Measurements from ENCODE around the gene HMCN1.

Gene HMCN1

GRCh38 chr1:185733818-185734735 lies at the start of gene HMCN1:
Gene HMCN1 (plus strand): TSS chr1:185734391. CDS start chr1:185734780, 389 bp downstream.
- DNase-seq: no peak

DNA sequence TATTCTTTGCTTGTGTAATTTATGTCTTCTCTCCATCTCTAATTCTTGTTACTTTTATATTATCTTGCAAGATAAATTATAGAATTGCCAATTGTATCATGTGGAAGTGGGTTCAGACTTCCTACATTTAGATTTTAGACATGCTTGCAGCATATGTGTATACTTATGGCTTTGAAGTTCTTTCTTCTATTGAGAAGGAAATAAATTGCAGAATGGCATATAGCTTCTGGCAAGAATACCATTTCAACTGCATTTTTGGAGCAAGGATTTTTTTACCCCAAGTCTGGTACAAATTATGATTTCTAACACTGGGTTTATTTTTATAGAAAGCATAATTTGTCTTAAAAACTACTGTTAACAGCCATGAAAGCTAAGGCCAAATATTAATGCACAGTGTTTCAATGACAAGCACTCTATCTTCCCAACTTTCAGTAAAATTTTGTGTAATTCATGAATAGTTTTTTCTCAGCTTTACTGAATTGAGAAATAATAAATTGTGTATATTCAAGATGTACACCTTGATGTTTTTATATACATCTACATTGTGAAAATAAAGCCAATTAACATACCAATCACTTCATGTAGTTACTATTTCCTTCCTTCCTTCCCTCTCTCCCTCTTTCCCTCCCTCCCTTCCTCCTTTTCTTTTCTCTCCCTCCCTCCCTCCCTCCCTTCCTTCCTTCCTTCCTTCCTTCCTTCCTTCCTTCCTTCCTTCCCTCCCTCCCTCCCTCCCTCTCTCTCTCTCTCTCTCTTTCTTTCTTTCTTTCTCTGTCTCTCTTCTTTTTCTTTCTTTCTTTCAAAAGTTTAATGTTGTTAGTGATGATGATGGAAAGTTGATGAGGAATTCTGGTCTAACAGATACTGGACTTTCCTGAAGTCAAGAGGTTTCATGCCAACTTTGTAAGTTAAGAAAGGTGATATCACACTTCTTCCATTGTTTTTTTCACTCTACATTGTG lies 47.1 kb upstream of the HMCN1 start:
- DNase-seq: no peak

DNA sequence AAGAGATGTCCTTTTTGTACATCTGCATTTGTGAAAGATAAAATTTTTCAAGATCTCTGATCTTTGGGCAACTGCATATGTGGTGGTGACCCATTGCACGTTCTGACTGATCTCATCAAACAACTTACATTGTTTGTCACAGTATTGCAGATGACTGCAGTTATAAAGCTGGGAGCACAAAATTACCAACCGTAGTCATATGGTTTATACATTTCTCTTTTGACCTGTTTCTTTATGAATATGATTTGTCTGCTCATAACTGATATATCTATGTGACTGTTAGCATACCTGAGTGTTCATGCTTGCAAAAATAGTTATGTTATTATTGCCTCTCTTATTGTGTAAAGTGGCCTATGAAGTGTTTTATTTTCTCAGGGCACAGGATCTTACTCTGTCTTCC lies 43.7 kb upstream of the HMCN1 start:
- DNase-seq: no peak

DNA sequence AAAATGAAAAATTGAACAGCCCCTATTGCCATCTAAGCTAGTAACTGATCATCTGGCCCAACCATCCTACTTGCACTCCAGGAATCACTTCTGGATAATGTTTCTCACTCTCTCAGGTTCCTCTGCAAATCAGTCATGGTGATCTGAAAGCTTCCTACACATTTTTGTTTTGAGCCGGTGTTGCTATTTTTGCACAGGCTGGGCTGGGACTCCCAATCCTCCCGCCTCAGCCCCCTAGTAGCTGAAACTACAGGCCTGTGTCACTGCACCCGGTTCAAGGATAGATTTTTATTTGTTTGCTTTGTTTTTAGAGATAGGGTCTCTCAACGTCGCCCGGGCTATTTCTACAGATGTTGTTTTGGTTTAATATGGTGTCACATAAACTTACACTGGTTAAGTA lies 40.5 kb upstream of the HMCN1 start:
- DNase-seq: no peak

GRCh38 chr1:185694081-185694480 lies 40.1 kb upstream of the HMCN1 start:
- DNase-seq: no peak

- DNase-seq: no peak
Observed at GRCh38 chr1:185695299-185695698, 38.9 kb upstream of the HMCN1 start.

- DNase-seq: no peak
Observed at GRCh38 chr1:185696422-185697150, 37.6 kb upstream of the HMCN1 start.

DNA sequence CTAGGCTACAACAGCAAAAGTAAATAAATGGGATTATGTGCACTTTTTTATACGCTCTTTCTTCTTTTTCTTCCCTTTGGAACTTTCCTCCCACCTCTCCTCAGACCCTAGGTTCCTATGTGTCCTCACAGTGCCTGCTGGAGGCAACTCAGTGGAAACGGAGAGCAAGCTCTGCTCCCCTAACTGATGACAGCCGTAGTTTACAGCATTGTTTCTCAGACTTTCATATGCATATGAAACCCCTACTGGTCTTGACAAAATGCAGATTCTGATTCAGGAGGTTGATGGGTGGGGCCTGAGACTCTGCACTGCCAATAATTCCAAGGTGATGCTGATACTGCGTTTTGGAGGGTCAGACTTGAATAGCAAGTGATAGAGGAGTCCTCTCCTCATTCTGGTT lies 34.3 kb upstream of the HMCN1 start:
- no peak for DNase-seq

- DNase-seq: no peak
Observed at GRCh38 chr1:185701650-185702049, 32.5 kb upstream of the HMCN1 start.

- no peak for DNase-seq
Observed at GRCh38 chr1:185704181-185704580, 30.0 kb upstream of the HMCN1 start.

- DNase-seq: no peak
Observed at GRCh38 chr1:185716095-185716494, 18.1 kb upstream of the HMCN1 start.

DNA sequence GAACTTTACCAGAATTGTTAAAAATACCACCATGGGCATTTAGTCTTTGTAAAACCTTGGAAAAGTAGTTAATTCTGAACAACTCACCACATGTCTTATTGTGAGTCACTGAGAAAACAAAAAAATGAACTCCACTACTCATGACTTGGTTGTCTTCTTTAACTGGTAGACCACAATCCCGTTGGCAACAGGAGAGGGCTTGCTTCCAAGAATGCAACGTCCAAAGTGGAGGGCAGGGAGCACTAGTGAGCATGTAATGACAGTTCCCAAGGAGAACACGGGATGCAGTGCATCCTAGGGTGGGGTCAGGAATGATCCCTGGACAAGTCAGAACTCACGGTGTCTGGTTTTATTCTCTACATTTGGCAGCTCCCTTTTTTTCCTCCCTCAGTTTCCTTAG lies 15.2 kb upstream of the HMCN1 start:
- DNase-seq: no peak

DNA sequence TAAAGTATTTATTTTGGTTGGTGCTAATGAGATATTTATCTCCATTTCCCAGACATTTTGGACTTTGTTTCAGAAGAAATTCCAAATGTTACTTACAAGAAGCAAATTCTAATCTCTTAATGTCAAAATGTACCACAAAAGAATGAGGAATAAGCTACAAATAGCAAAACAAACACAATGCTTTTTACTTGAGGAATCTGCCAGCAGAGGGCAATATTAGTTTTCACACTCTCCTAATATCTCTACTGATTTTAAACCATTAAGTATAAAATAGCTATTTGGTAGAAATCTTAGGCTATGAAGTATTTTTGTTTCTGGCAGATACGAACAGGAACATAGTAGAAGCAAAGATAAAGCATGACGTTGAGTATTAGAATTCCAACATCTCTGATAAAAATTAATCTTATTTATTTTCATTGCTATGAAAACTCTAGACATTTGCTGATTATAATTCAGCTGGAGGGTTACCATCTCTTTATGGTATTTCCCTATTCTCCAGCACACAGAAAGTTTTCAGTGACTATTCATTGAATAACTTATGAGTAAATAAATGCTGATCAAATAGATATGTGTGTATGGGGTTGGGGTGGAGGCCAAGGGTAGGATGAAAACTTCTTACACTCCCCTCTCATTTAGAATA lies 13.4 kb upstream of the HMCN1 start:
- DNase-seq: no peak

- DNase-seq: no peak
Observed at GRCh38 chr1:185721553-185721952, 12.6 kb upstream of the HMCN1 start.

DNA sequence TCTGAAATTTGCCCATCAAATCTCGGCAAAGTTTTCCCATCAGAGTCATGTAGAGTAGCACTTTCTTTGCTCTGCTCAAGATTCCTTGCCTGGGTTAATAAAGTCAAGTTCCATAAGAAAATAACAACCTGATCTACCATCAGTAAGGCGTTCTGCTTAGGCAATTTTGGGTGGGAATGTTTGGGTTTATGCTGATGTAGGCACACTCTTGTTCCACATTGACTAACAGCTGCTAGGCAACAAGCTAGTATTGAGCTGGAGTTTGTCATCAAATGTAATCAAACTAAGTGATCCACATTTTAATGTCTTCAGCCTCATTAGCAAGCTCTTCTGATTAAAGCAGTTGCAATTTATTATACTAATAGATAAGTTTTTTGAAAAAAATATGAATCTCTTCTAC lies 12.1 kb upstream of the HMCN1 start:
- DNase-seq: no peak

- no peak for DNase-seq
Observed at GRCh38 chr1:185727726-185728125, 6.5 kb upstream of the HMCN1 start.

- no peak for DNase-seq
Observed at GRCh38 chr1:185731446-185731845, 2.7 kb upstream of the HMCN1 start.

- DNase-seq: no peak
Observed at GRCh38 chr1:185732951-185733350, 1.2 kb upstream of the HMCN1 start.

DNA sequence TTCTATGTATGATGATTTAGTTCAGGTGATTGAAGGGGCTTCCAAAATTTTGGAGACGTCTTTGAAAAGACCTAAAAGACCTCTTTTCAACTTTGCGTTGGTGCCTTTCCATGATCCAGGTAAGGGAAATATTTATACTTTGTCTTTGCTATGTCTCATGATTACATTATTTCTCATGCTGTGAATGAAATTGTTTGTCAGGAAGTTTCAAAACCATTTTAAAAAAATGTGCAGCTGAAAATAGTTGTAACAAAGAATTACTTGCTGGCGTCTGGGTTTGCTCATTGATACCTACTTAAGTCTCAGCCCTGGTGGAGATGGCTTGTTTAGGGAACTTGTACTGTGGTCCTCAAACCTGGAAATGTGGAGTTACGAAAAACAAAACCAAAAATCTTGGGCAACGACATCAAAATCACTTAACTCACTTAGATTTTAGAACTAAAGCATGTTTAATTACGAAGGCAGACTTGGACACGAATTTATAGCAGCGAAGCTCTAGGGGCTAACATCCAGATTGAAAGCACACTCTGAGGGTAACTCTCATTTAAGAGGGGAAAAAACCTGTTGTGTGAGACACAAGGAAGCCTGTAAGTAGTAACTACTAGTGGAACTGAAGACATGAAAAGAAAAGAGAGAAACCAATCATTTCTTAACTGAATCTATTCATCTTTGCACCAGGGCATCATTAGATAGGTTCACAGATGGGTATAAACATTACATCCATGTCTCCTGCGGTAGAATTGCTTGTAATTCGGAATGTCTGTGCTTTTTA lies 924 bp downstream of the HMCN1 start:
- DNase-seq: no peak

DNA sequence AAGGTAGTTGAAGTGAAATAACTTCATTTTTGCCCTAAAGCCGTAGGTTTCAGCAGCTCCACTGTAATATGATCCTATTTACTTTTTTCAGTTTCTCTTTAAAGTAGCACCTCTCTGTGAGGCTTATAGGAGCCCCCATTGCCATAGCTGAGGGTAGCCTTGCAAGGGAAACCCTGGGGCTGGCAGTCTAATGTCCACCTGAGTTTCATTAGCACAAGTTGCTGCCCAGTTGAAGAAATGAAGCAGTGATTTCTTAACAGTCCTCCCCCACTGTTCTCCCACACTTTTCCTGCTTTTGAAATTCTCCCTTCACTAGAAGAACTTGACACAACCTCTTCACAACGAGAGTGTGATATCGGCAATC lies 1.5 kb downstream of the HMCN1 start:
- DNase-seq: no peak

GRCh38 chr1:185739967-185740366 lies 5.8 kb downstream of the HMCN1 start:
- DNase-seq: no peak

- no peak for DNase-seq
Observed at GRCh38 chr1:185741551-185741950, 7.4 kb downstream of the HMCN1 start.

Data from activated CD4-positive, alpha-beta T cell treated with anti-CD3 and anti-CD28 coated beads, Interleukin-2, amount 50 U/mL, for 4 hours (primary cell).